Stomach smooth muscle (tissue), 2 donors: ENCODE results near the gene CA9.
A peak's percentile ranks its signal among the peaks of the same experiment; 100 is the strongest.

Experiments
- H3K27ac ChIP-seq: one replicate; pipeline ENCODE4 v1.7.0; 2013; ENCODE audit warnings: mild to moderate bottlenecking, low read length, inconsistent platforms
- H3K27me3 ChIP-seq, 2 donors: one replicate each; pipeline ENCODE4 v1.7.0; 2013; ENCODE audit warnings: low read length in 2 of 2; ENCODE audit not compliant: insufficient read depth in 2 of 2, control insufficient read depth in 1 of 2
- H3K36me3 ChIP-seq, 2 donors: one replicate each; pipeline ENCODE4 v1.7.0; 2013; ENCODE audit warnings: low read length in 2 of 2; ENCODE audit not compliant: control insufficient read depth in 2 of 2, insufficient read depth in 2 of 2
- H3K4me1 ChIP-seq: one replicate; pipeline ENCODE4 v1.7.0; 2013; ENCODE audit warnings: low read length; ENCODE audit not compliant: control insufficient read depth, insufficient read depth
- H3K4me3 ChIP-seq, 2 donors: one replicate each; pipeline ENCODE4 v1.7.0; 2013; ENCODE audit warnings: low read length in 2 of 2
- H3K9ac ChIP-seq, 2 donors: one replicate each; pipeline ENCODE4 v1.7.0; 2013; ENCODE audit warnings: low read length in 2 of 2, mild to moderate bottlenecking in 1 of 2
- H3K9me3 ChIP-seq, 2 donors: one replicate each; pipeline ENCODE4 v1.7.0; 2013; ENCODE audit warnings: low read length in 2 of 2; ENCODE audit not compliant: control insufficient read depth in 2 of 2
- donor health status: healthy.
- donor health status: Pancreatic carcinoma.

Gene CA9

GRCh38 chr9:35661756-35662350, 11.9 kb upstream of the CA9 start:
- no peaks in the 10 kb centered on the region for H3K27me3 ChIP-seq
- H3K9me3 ChIP-seq, result no peaks in the 10 kb centered on the region
- peak overlapping the region; percentile 99 for H3K27ac ChIP-seq
- peak overlapping the region; percentile 74 to 98 for H3K9ac ChIP-seq
- peaks cover 70% of the 10 kb centered on the region for H3K4me1 ChIP-seq
- peaks cover 8 to 16% of the 10 kb centered on the region in 2 donors for H3K36me3 ChIP-seq
- no peak overlapping the region for H3K4me3 ChIP-seq

- H3K4me1 ChIP-seq, result peaks cover 64% of the 10 kb centered on the region
- H3K36me3 ChIP-seq, result peaks cover 8 to 16% of the 10 kb centered on the region in 2 donors
- no peak overlapping the region for H3K9ac ChIP-seq
Observed at GRCh38 chr9:35662437-35662836, 11.3 kb upstream of the CA9 start.

GRCh38 chr9:35664531-35665470, 8.9 kb upstream of the CA9 start, which contains the start of gene ARHGEF39:
Gene ARHGEF39, minus strand, starts transcription at chr9:35665195. Its CDS starts 26 bp downstream, at chr9:35665169.
- Histone ChIP-seq H3K36me3 (peaks cover 8 to 16% of the 10 kb centered on the region in 2 donors), H3K4me3 (peak within 1 kb of the TSS; percentile 70 to 78), H3K27ac (peak within 1 kb of the TSS; percentile 99), H3K27me3 (no peaks in the 10 kb centered on the region), H3K4me1 (peaks cover 54% of the 10 kb centered on the region), H3K9me3 (no peaks in the 10 kb centered on the region), H3K9ac (peak within 1 kb of the TSS; percentile 61 to 64)

More at GRCh38 chr9:35662437-35662836, 11.3 kb upstream of the CA9 start:
- H3K9me3 ChIP-seq, result no peaks in the 10 kb centered on the region
- no peak overlapping the region for H3K4me3 ChIP-seq
- H3K27ac ChIP-seq, result peak overlapping the region; percentile 99
- no peaks in the 10 kb centered on the region for H3K27me3 ChIP-seq

DNA sequence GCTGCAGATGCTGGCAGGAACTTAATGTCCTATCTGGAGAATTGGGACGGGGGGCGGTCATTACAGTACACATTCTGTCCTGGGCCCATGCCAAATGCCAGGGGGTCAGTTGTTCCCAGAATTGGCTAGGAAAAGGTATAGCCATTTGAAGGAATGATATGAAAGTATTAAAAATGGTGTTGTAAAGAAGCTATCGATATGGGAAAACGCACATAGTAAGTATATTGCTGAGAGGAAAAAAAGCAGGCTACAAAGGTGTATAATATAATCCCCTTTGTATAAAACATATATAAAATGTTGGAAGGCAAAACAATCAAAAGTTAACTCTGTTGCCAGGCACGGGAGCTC, 8.3 kb upstream of the CA9 start:
- Histone ChIP-seq H3K27me3 (no peaks in the 10 kb centered on the region), H3K36me3 (peaks cover 4 to 10% of the 10 kb centered on the region in 2 donors), H3K27ac (peak overlapping the region; percentile 99), H3K4me1 (peaks cover 48% of the 10 kb centered on the region), H3K4me3 (peak overlapping the region; percentile 70 to 78), H3K9ac (peak overlapping the region; percentile 61 to 64), H3K9me3 (no peaks in the 10 kb centered on the region)

DNA sequence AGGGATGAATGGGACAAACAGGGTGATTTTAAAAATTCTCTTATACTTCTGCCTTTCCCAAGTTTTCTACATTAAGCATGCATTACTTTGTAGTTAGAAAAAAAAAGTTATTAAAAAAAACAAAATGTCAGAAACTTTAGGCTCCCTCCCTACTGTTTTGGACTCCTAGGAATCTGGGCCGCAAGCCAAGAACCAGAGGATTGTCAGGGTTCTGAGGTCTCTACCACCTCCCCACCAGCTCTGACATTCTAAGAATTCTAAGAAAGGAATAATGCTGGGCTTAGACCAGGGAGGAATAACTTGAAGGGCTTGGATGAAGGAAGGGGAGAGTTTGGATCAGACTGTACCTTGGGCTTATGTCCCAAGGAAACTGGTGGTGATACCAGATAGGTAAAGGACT, 7.7 kb upstream of the CA9 start:
- H3K27ac ChIP-seq, result no peak overlapping the region
- H3K36me3 ChIP-seq, result peaks cover 0 to 7% of the 10 kb centered on the region in 2 donors
- H3K4me3 ChIP-seq, result no peak overlapping the region
- H3K27me3 ChIP-seq, result no peaks in the 10 kb centered on the region
- H3K4me1 ChIP-seq, result peaks cover 42% of the 10 kb centered on the region
- H3K9ac ChIP-seq, result no peak overlapping the region
- no peaks in the 10 kb centered on the region for H3K9me3 ChIP-seq

DNA sequence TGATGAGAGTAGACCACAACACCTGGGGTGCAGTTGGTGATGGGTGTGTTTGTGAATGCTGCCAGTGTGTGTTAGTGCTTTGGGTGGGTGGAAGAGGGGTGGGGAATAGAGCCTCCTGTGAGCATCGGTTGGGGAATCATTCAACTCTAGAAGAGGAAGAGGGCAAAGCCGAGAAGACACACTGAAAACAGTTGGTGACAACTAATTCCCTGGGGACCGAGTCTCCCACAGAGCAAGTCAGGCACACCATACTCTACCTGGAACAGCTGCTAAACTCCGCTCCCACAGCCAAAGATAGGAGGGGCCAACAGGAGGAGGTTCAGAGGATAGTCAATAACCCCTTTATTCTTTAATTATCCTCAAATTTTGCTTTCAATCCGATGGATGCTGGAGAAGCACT, 7.2 kb upstream of the CA9 start:
- H3K4me3 ChIP-seq, result no peak overlapping the region
- H3K27ac ChIP-seq, result no peak overlapping the region
- no peaks in the 10 kb centered on the region for H3K9me3 ChIP-seq
- H3K9ac ChIP-seq, result no peak overlapping the region
- H3K36me3 ChIP-seq, result peaks cover 0 to 7% of the 10 kb centered on the region in 2 donors
- H3K4me1 ChIP-seq, result peaks cover 38% of the 10 kb centered on the region
- H3K27me3 ChIP-seq, result no peaks in the 10 kb centered on the region

- no peak overlapping the region for H3K9ac ChIP-seq
- no peak overlapping the region for H3K4me3 ChIP-seq
- no peaks in the 10 kb centered on the region for H3K9me3 ChIP-seq
- H3K27ac ChIP-seq, result no peak overlapping the region
- H3K36me3 ChIP-seq, result no peaks in the 10 kb centered on the region
- peaks cover 27% of the 10 kb centered on the region for H3K4me1 ChIP-seq
- no peaks in the 10 kb centered on the region for H3K27me3 ChIP-seq
Observed at GRCh38 chr9:35667939-35668338, 5.8 kb upstream of the CA9 start.

DNA sequence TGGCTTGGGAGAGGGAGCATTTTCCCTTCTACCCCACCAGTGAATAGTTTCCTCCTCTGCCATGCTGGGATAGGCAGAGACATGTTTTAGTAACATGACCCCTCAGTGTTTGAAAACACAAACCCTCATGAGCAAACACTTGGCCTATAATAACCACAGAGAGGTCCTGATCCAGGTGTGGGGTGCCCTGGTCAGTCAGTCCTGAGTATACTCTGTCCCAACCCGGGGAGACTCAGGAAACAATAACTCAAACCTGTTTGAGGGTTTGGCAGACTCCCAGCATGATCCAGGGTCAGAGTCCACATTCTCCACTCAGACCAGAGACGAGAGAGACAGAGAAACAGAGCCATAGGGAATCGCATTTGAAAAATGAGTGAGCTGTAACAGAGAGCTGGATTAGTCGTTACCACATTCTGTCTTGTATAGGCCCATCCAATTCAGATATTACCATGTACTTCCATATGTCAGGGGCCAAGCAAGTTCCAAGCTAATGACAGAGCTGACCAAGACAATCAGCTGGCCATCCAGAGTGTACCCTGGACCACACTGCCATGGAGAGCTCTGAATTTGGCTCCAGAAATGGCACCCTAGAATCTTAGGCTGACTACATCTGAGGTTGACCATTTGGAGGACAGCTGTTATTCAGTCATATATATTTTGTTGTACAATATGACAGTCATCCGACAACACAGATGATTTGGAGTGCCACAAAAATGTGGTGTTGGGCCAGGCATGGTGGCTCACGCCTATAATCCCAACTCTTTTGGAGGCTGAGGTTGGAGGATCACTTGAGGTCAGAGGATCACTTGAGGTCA, 4.2 kb upstream of the CA9 start:
- H3K4me1 ChIP-seq, result peaks cover 23% of the 10 kb centered on the region
- no peaks in the 10 kb centered on the region for H3K36me3 ChIP-seq
- no peak overlapping the region for H3K4me3 ChIP-seq
- H3K9ac ChIP-seq, result no peak overlapping the region
- no peaks in the 10 kb centered on the region for H3K9me3 ChIP-seq
- no peaks in the 10 kb centered on the region for H3K27me3 ChIP-seq
- no peak overlapping the region for H3K27ac ChIP-seq

DNA sequence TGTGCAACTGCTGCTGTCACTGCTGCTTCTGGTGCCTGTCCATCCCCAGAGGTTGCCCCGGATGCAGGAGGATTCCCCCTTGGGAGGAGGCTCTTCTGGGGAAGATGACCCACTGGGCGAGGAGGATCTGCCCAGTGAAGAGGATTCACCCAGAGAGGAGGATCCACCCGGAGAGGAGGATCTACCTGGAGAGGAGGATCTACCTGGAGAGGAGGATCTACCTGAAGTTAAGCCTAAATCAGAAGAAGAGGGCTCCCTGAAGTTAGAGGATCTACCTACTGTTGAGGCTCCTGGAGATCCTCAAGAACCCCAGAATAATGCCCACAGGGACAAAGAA, 265 bp downstream of the CA9 start:
- peak overlapping the region in 1 of 2 donors; percentile 29 for H3K4me3 ChIP-seq
- H3K9me3 ChIP-seq, result no peaks in the 10 kb centered on the region
- no peak overlapping the region for H3K9ac ChIP-seq
- no peaks in the 10 kb centered on the region for H3K27me3 ChIP-seq
- peak overlapping the region; percentile 58 for H3K27ac ChIP-seq
- peaks cover 20% of the 10 kb centered on the region for H3K4me1 ChIP-seq
- no peaks in the 10 kb centered on the region for H3K36me3 ChIP-seq

DNA sequence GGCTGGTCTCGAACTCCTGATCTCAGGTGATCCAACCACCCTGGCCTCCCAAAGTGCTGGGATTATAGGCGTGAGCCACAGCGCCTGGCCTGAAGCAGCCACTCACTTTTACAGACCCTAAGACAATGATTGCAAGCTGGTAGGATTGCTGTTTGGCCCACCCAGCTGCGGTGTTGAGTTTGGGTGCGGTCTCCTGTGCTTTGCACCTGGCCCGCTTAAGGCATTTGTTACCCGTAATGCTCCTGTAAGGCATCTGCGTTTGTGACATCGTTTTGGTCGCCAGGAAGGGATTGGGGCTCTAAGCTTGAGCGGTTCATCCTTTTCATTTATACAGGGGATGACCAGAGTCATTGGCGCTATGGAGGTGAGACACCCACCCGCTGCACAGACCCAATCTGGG, 1.5 kb downstream of the CA9 start:
- peaks cover 24% of the 10 kb centered on the region for H3K4me1 ChIP-seq
- H3K9ac ChIP-seq, result no peak overlapping the region
- H3K27me3 ChIP-seq, result no peaks in the 10 kb centered on the region
- H3K4me3 ChIP-seq, result peak overlapping the region in 1 of 2 donors; percentile 73
- no peaks in the 10 kb centered on the region for H3K36me3 ChIP-seq
- no peak overlapping the region for H3K27ac ChIP-seq
- no peaks in the 10 kb centered on the region for H3K9me3 ChIP-seq
